ENCODE results near the gene AP3B1. TPM values are rescaled to one million over a fixed set of nuclear protein-coding genes. Genes with fewer than 3 reads are reported as not detected.

AP3B1 gene
- total RNA-seq, 4 donors from 2014 or later, result 52.6 to 74.3 (median 58.9) TPM

GRCh38 chr5:78137290-78137689 lies 157.2 kb downstream of the AP3B1 start:
- Histone ChIP-seq H3K36me3 (peaks cover 0 to 6% (median 0%) of the 10 kb centered on the region in 3 donors), H3K4me3 (no peak overlapping the region), H3K4me1 (no peaks in the 10 kb centered on the region), H3K27ac (no peak overlapping the region), H3K27me3 (no peaks in the 10 kb centered on the region), H3K9me3 (no peaks in the 10 kb centered on the region)
- no peak for TF ChIP-seq CTCF (IDR thresholded peaks at IDR 0.05)
- TF ChIP-seq POLR2A (IDR thresholded peaks at IDR 0.05), result no peak
- DNase-seq, result no peak

DNA sequence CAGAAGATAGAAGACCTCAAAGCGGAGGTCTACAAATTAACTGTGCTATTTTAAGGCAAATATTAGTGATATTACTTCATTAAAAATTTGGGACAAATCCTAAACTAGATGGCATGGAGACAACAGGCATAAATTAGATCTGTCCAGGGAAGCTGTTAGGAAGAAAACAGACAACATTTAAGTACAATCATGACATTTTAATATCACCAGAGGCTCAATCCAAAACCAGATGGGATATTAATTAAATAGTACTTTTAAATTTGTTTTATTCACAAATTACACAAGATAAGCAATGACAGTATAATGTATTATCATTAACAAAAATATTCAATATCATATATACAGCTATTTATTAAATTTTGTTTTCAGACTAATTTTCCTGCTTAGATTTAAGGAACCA lies 161.1 kb downstream of the AP3B1 start:
- no peak for TF ChIP-seq CTCF (IDR thresholded peaks at IDR 0.05)
- no peak for TF ChIP-seq POLR2A (IDR thresholded peaks at IDR 0.05)

DNA sequence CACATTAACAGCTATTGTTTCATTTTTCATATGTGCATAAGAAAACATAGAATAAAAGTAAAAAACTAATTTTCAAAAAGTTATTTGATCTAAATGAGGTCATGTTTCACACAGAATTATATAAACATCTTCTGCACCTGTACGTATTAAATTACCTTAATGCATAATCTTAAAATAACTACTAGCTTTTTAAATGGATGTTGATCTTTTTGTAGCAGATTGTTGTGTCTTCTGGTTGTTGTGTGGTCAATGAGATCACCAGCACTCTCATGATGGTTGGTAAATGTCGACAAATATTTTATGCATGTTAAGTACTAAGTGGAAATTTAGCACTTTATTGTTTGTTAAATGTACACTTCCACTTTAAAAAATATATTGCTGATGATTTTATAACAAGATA lies 162.0 kb downstream of the AP3B1 start:
- Histone ChIP-seq H3K27ac (no peak overlapping the region), H3K36me3 (peaks cover 0 to 6% (median 0%) of the 10 kb centered on the region in 3 donors), H3K27me3 (no peaks in the 10 kb centered on the region), H3K4me1 (no peaks in the 10 kb centered on the region), H3K4me3 (no peak overlapping the region), H3K9me3 (no peaks in the 10 kb centered on the region)
- TF ChIP-seq CTCF (IDR thresholded peaks at IDR 0.05), result no peak
- no peak for TF ChIP-seq POLR2A (IDR thresholded peaks at IDR 0.05)
- no peak for DNase-seq

More for the DNA sequence above, 161.1 kb downstream of the AP3B1 start:
- H3K4me3 ChIP-seq, result no peak overlapping the region
- H3K27me3 ChIP-seq, result no peaks in the 10 kb centered on the region
- no peaks in the 10 kb centered on the region for H3K4me1 ChIP-seq
- H3K36me3 ChIP-seq, result peaks cover 0 to 6% (median 0%) of the 10 kb centered on the region in 3 donors
- no peaks in the 10 kb centered on the region for H3K9me3 ChIP-seq
- H3K27ac ChIP-seq, result no peak overlapping the region
- no peak for DNase-seq

DNA sequence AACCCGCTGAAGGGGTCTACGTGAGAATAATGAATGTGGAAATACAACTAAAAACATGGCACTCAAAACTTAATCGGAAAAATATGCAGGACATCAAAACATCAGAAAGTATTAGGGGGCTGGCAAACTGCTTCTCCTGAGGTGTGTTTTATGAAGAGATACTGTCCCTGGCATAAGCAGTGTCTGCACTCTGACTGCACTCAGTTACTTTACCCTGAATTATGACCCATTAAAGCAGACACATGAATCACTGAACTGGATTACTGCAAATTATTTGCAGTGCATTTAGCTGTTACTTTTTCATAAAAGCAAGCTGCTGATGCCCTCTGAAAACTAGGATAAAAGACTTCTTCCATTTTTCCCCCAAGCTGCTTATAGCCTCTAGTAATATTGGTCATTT lies 164.9 kb downstream of the AP3B1 start:
- Histone ChIP-seq H3K4me3 (no peak overlapping the region), H3K27me3 (no peaks in the 10 kb centered on the region), H3K4me1 (no peaks in the 10 kb centered on the region), H3K36me3 (peaks cover 0 to under 1% (median 0%) of the 10 kb centered on the region in 3 donors), H3K27ac (no peak overlapping the region), H3K9me3 (no peaks in the 10 kb centered on the region)
- no peak for DNase-seq
- no peak for TF ChIP-seq CTCF (IDR thresholded peaks at IDR 0.05)
- no peak for TF ChIP-seq POLR2A (IDR thresholded peaks at IDR 0.05)

DNA sequence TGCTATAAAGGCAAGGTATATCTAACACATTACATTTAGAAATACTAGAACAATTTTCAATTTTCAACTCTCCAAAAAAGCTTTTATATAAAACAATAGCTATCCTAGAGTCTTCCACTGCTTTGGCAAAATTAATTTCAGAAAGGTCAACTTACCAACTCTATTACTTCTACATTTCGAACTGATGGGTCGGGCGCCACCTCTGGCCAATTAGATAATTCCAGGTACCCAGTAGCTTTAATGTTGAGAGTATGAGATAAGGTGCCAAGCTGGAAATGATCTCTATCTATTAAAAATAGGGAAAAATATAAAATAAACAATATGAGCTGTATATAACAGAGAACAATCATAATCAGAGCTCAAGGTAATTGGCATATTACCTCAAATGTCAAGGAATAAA lies 166.6 kb downstream of the AP3B1 start:
- Histone ChIP-seq H3K27ac (no peak overlapping the region), H3K4me3 (no peak overlapping the region), H3K27me3 (no peaks in the 10 kb centered on the region), H3K9me3 (no peaks in the 10 kb centered on the region), H3K36me3 (peaks cover 0 to 5% (median 0%) of the 10 kb centered on the region in 3 donors), H3K4me1 (no peaks in the 10 kb centered on the region)
- TF ChIP-seq CTCF (IDR thresholded peaks at IDR 0.05) (no peak), POLR2A (IDR thresholded peaks at IDR 0.05) (no peak)
- DNase-seq, result no peak

DNA sequence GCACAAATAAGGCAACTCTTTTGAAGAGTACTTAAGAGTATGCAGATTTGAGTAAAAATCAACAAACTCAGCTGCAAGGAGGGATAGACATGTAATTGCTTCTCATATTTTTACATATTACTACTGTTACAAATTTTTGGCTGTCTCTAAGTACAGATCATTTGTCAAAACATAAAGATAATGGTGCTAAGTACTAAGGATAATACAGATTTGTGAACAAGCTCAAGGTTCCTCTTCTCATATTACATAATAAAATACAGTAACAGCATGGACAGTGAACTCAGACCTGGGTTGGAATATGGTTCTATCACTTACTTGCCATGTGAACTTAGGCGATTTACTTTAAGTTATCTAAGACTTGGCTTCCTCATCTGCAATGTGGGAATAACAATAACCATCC lies 168.0 kb downstream of the AP3B1 start:
- Histone ChIP-seq H3K27ac (no peak overlapping the region), H3K4me3 (no peak overlapping the region), H3K9me3 (no peaks in the 10 kb centered on the region), H3K27me3 (no peaks in the 10 kb centered on the region), H3K36me3 (peaks cover 0 to 5% (median 0%) of the 10 kb centered on the region in 3 donors), H3K4me1 (no peaks in the 10 kb centered on the region)
- no peak for DNase-seq
- no peak for TF ChIP-seq CTCF (IDR thresholded peaks at IDR 0.05)
- TF ChIP-seq POLR2A (IDR thresholded peaks at IDR 0.05), result no peak

Data from Peyer's patch (tissue), 4 donors.